ENCODE results near the gene RNPEP.

- TF ChIP-seq CTCF (IDR thresholded peaks at IDR 0.05; ENCODE audit: low read length) (no peak), EZH2 (IDR thresholded peaks at IDR 0.05; ENCODE audit: borderline replicate concordance, low read length) (no peak)
Measured at GRCh38 chr1:202017749-202018467, 35.5 kb downstream of the RNPEP start.
